ENCODE measurements around the gene DENND1A.

Gene DENND1A

GRCh38 chr9:123358181-123358905 is 571.6 kb downstream of the DENND1A start:
- no peak for DNase-seq (ENCODE audit: low spot score)
- no peak overlapping the region for H3K4me3 Mint-ChIP-seq
- H3K27ac Mint-ChIP-seq = no peak overlapping the region
- H3K4me1 Mint-ChIP-seq (ENCODE audit: low read depth) = peaks cover 20% of the 10 kb centered on the region
- H3K9me3 Mint-ChIP-seq = no peaks in the 10 kb centered on the region
- H3K27me3 Mint-ChIP-seq (ENCODE audit: low read depth) = no peaks in the 10 kb centered on the region
- H3K36me3 Mint-ChIP-seq (ENCODE audit: low read depth) = no peaks in the 10 kb centered on the region

GRCh38 chr9:123357743-123358059 is 572.2 kb downstream of the DENND1A start:
- no peaks in the 10 kb centered on the region for H3K36me3 Mint-ChIP-seq (ENCODE audit: low read depth)
- no peak overlapping the region for H3K27ac Mint-ChIP-seq
- H3K9me3 Mint-ChIP-seq = no peaks in the 10 kb centered on the region
- no peak overlapping the region for H3K4me3 Mint-ChIP-seq
- DNase-seq (ENCODE audit: low spot score) = no peak
- H3K4me1 Mint-ChIP-seq (ENCODE audit: low read depth) = peaks cover 20% of the 10 kb centered on the region
- H3K27me3 Mint-ChIP-seq (ENCODE audit: low read depth) = peaks cover 1% of the 10 kb centered on the region

DNA sequence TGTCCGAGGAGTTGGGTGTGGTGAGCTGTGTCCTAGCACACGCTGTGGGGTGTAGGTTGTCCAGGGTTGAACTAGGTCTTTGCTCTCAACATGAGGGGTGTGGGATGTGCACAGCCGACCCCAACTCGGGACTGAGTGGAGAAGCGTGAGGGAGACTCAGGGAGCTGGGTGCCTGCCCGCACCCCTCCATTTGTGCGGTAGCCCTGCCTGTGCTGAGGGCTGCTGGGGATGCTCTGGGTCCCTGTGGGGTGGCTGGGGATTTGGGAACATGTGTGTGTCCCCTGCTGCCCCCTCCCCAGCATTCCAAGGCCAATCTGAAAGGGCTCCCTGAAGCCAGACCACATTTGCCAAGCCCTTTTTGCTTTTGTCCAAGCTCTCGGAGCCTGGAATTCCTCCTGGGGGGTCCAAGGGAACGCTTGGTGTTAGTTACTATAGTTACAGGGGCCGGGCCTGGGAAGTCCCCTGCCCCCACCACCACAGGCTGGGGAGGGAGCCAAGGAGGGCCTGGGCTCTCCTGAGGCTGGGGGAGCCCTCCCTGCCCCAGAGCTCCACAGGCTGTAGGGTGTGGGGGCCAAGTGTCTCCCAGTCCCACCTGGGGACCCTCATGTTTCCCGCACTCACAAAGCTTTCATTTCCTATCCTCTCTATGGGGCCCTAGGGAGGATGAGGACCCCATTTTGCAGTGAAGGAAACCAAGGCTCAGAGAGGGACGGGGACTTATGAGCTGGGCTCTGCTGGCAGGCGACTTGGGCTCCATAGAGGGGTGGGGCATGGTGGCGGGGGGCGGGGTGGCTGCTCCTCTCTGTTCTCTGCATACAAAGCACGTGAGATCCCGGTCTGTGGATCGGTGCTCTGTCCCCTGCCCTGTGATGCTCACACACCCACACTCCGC is 572.8 kb downstream of the DENND1A start:
- H3K4me3 Mint-ChIP-seq = no peak overlapping the region
- H3K36me3 Mint-ChIP-seq (ENCODE audit: low read depth) = no peaks in the 10 kb centered on the region
- H3K27ac Mint-ChIP-seq = no peak overlapping the region
- no peak for DNase-seq (ENCODE audit: low spot score)
- peaks cover 6% of the 10 kb centered on the region for H3K27me3 Mint-ChIP-seq (ENCODE audit: low read depth)
- H3K4me1 Mint-ChIP-seq (ENCODE audit: low read depth) = peaks cover 20% of the 10 kb centered on the region
- no peaks in the 10 kb centered on the region for H3K9me3 Mint-ChIP-seq

DNA sequence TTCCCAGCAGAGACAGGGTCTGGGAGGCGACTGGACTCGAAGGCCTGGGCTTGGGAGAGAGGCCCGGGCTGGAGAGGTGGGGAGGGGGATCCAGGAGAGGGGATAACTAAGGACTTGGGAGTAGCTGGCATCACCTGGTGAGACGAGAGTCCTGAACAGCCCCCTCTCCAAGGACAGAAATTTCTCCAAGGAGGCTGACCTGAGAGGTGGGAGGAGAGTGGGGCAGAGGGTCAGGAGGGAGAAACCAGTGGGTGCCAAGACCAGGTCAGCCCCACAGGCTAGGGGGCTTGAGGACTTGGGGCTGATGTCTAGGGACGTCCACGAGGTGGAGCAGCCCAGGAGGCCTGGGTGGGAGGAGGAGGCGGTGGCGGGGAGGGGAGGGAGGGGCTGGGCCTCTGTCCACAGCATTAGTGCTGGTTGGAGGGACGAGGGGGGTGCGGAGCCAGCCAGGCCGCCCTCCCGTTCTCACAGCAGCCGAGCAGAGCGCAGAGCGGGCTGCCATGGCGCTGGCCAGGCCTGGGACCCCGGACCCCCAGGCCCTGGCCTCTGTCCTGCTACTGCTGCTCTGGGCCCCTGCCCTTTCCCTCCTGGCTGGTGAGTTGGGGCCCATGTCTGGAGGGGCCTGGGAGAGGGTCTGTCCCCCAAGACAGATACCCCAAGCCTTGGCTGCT is 574.0 kb downstream of the DENND1A start, which contains the start of gene CRB2:
TSS of gene CRB2 (plus strand) at position 437 of the 671 bp plus-strand sequence. CDS start at position 501, 64 bp downstream.
- Mint-ChIP-seq H3K9me3 (no peaks in the 10 kb centered on the region), H3K27ac (no peak within 1 kb of the TSS), H3K36me3 (ENCODE audit: low read depth) (no peaks in the 10 kb centered on the region), H3K27me3 (ENCODE audit: low read depth) (peaks cover 6% of the 10 kb centered on the region), H3K4me1 (ENCODE audit: low read depth) (peaks cover 20% of the 10 kb centered on the region), H3K4me3 (no peak within 1 kb of the TSS)
- DNase-seq (ENCODE audit: low spot score) = no peak

GRCh38 chr9:123354806-123355508 is 575.0 kb downstream of the DENND1A start:
- Mint-ChIP-seq H3K36me3 (ENCODE audit: low read depth) (no peaks in the 10 kb centered on the region), H3K4me3 (no peak overlapping the region), H3K4me1 (ENCODE audit: low read depth) (peaks cover 19% of the 10 kb centered on the region), H3K27me3 (ENCODE audit: low read depth) (peaks cover 6% of the 10 kb centered on the region), H3K9me3 (no peaks in the 10 kb centered on the region), H3K27ac (no peak overlapping the region)
- no peak for DNase-seq (ENCODE audit: low spot score)

DNA sequence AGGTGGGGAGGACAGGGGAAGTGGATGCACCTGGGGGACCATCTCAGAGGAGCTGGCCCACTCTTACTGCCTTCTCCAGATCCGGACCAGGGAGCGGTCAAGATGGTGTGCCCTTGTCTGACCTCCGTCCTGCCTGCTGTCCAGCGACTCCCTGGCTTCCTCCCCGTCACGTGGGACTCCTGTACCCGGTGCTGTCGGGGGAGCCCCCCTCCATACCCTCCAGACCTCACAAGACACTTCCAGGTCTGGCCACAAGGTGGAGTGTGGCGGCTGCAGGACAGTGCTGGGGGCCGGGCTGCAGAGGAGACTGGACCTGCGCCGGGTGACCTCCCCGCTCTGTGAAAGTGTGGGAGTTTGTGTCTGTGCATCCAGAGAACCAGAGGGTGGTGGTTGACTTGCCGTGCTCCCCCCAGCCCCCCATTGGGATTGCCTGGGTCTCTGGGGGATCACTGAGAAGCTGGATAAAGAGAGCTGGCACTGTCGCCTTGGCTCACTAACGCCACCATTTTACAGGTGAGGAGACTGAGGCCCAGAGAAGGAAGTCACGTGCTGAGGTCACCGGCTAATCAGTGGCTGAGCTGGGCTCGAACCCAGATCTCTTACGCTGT is 575.8 kb downstream of the DENND1A start:
- Mint-ChIP-seq H3K4me3 (no peak overlapping the region), H3K27me3 (ENCODE audit: low read depth) (peaks cover 6% of the 10 kb centered on the region), H3K36me3 (ENCODE audit: low read depth) (no peaks in the 10 kb centered on the region), H3K4me1 (ENCODE audit: low read depth) (peaks cover 11% of the 10 kb centered on the region), H3K9me3 (no peaks in the 10 kb centered on the region), H3K27ac (no peak overlapping the region)
- DNase-seq (ENCODE audit: low spot score) = peak; percentile 38

GRCh38 chr9:123353041-123353440 is 576.9 kb downstream of the DENND1A start:
- Mint-ChIP-seq H3K27ac (no peak overlapping the region), H3K27me3 (ENCODE audit: low read depth) (peaks cover 6% of the 10 kb centered on the region), H3K4me3 (no peak overlapping the region), H3K9me3 (no peaks in the 10 kb centered on the region), H3K36me3 (ENCODE audit: low read depth) (no peaks in the 10 kb centered on the region), H3K4me1 (ENCODE audit: low read depth) (peaks cover 2% of the 10 kb centered on the region)
- no peak for DNase-seq (ENCODE audit: low spot score)

GRCh38 chr9:123350590-123351310 is 579.2 kb downstream of the DENND1A start:
- Mint-ChIP-seq H3K27me3 (ENCODE audit: low read depth) (peaks cover 6% of the 10 kb centered on the region), H3K27ac (no peak overlapping the region), H3K9me3 (no peaks in the 10 kb centered on the region)

DNA sequence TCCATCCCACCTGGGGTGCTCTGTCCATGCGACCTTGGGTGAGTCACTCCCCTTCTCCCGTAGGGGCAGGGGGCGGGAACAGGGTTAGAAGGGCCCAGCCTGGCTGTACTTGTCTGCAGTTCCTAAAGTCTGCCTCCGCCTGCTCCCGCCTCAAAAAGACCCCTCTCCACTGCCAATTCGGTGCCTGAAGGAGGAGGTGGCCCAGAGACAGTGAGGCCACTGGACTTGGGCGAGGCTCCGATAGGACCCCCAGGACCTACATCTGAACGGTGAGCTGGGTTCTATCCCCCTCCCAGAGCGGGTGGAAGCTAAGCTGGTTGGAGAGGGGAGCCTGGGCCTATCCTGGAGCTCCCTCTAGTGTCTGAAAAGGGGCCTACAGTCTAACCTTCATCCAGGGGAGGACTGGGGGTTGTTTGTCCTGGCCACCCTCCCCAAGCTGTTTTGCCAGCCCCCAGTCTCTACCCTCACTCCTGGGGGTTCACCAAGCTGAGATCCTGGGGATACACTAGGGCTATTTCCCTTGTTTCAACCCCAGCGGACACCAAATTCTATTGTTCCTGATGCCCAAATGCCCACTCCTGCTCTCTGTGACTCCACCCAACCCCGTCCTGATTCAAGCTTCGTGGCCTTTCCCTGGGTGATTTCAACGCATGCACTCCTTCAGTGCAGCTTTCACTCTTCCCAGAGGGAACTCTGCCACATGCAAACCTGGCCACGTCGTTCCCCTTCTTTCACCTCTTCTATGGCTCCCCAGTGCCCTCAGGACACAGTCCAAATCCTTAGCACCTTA is 580.0 kb downstream of the DENND1A start:
- Mint-ChIP-seq H3K9me3 (no peaks in the 10 kb centered on the region), H3K36me3 (ENCODE audit: low read depth) (no peaks in the 10 kb centered on the region), H3K27ac (no peak overlapping the region), H3K4me3 (no peak overlapping the region), H3K27me3 (ENCODE audit: low read depth) (peaks cover 6% of the 10 kb centered on the region), H3K4me1 (ENCODE audit: low read depth) (peaks cover 2% of the 10 kb centered on the region)
- peak; percentile 42 for DNase-seq (ENCODE audit: low spot score)

More at GRCh38 chr9:123350590-123351310, 579.2 kb downstream of the DENND1A start:
- Mint-ChIP-seq H3K36me3 (ENCODE audit: low read depth) (no peaks in the 10 kb centered on the region), H3K4me1 (ENCODE audit: low read depth) (peaks cover 2% of the 10 kb centered on the region), H3K4me3 (no peak overlapping the region)
- DNase-seq (ENCODE audit: low spot score) = no peak

DNA sequence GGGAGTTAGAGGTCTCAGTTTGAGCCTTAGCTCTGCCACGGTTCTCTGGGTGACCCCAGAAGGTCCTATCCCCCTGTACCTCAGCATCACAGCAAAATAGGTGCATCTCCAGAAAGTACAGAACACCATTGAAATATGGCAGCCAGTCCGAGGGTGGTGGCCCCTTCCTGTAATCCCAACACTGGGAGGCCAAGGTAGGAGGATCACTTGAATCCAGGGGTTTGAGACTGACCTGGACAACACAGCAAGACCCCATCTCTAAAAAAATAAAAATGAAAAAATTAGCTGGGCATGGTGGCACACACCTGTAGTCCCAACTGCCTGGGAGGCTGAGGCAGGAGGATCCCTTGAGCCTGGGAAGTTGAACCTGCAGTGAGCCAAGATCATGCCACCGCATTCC is 580.9 kb downstream of the DENND1A start:
- Mint-ChIP-seq H3K4me1 (ENCODE audit: low read depth) (no peaks in the 10 kb centered on the region), H3K9me3 (no peaks in the 10 kb centered on the region)

DNA sequence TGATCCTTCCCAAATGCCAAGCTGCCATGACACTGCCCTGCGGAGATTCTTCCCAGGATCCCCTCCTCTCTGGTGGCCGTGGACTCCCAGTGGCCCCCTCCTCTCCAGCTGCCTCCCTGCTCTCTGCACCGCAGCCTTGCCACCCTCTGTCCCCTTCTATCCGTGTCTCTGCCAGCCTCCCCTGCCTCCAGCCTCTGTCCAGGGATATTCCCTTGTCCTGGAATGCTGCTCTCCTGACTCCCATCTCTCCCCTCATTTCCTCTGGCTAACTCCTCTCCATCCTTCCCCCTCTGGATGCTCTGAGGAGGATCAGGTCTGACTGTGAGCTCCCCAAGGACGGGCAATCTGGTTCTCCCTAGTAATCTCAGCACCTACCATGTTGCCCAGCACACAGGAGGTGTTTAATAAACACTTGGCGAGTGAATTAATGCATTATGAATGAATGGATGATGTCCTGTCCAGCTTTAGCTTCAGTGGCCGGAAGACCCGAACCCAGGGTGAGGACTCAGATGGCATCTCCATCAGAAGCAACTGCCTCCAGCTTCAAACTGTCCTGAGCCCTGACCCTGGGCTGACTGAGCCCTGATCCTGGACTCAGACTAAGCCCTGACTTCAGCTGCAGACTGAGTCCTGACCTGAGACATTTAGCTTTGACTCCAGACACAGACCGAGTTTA is 581.5 kb downstream of the DENND1A start:
- H3K4me1 Mint-ChIP-seq (ENCODE audit: low read depth) = no peaks in the 10 kb centered on the region
- H3K4me3 Mint-ChIP-seq = no peak overlapping the region
- H3K9me3 Mint-ChIP-seq = no peaks in the 10 kb centered on the region
- peaks cover 6% of the 10 kb centered on the region for H3K27me3 Mint-ChIP-seq (ENCODE audit: low read depth)
- no peak for DNase-seq (ENCODE audit: low spot score)
- H3K27ac Mint-ChIP-seq = no peak overlapping the region
- H3K36me3 Mint-ChIP-seq (ENCODE audit: low read depth) = no peaks in the 10 kb centered on the region

More for the DNA sequence above, 580.9 kb downstream of the DENND1A start:
- Mint-ChIP-seq H3K36me3 (ENCODE audit: low read depth) (no peaks in the 10 kb centered on the region), H3K4me3 (no peak overlapping the region), H3K27ac (no peak overlapping the region), H3K27me3 (ENCODE audit: low read depth) (peaks cover 6% of the 10 kb centered on the region)
- DNase-seq (ENCODE audit: low spot score) = no peak
